Right hindlimb (tissue), 1 donor: ENCODE results near the gene RBBP8NL.
"Not testable (repeated sequence)": the region's sequence is repeated elsewhere in the genome, so short reads cannot be mapped to it uniquely, and the experiment has no call there.

Source experiments
- DNase-seq: peaks from one replicate; pipeline ENCODE4 v3.0.0-alpha.2; 2018

Gene RBBP8NL

GRCh38 chr20:62390317-62391164 is 36.8 kb downstream of the RBBP8NL start:
- no peak for DNase-seq

- DNase-seq: no peak
These were observed 37.7 kb downstream of the RBBP8NL start for GRCh38 chr20:62389601-62390087.

GRCh38 chr20:62388839-62389600 is 38.3 kb downstream of the RBBP8NL start:
- DNase-seq: no peak

- DNase-seq: no peak
These were observed 39.3 kb downstream of the RBBP8NL start for GRCh38 chr20:62387933-62388635.

- no peak for DNase-seq
These were observed 40.0 kb downstream of the RBBP8NL start for GRCh38 chr20:62387219-62387913.

GRCh38 chr20:62386383-62387218 is 40.7 kb downstream of the RBBP8NL start, which contains the start of gene RPS21:
RPS21 (plus strand) TSS chr20:62387103; CDS start chr20:62387339, 236 bp downstream.
- peak; percentile 96 for DNase-seq

GRCh38 chr20:62382306-62383198 is 44.8 kb downstream of the RBBP8NL start:
- DNase-seq: peak; percentile 78

- no peak for DNase-seq
These were observed 45.5 kb downstream of the RBBP8NL start for GRCh38 chr20:62381842-62382241.

GRCh38 chr20:62381202-62381797 is 46.0 kb downstream of the RBBP8NL start:
- DNase-seq: no peak

GRCh38 chr20:62378215-62378614 is 49.1 kb downstream of the RBBP8NL start:
- no peak for DNase-seq

- DNase-seq: no peak
These were observed 49.6 kb downstream of the RBBP8NL start for GRCh38 chr20:62377615-62378178.

- no peak for DNase-seq
These were observed 50.3 kb downstream of the RBBP8NL start for GRCh38 chr20:62377064-62377461.

GRCh38 chr20:62376112-62377063 is 51.0 kb downstream of the RBBP8NL start:
- no peak for DNase-seq

GRCh38 chr20:62374331-62375152 is 52.8 kb downstream of the RBBP8NL start:
- DNase-seq: no peak

- DNase-seq: not testable (repeated sequence)
These were observed 53.6 kb downstream of the RBBP8NL start for GRCh38 chr20:62373631-62374179.

GRCh38 chr20:62372042-62372993 is 55.0 kb downstream of the RBBP8NL start:
- DNase-seq: no peak
